ENCODE results near the gene DEAF1. TPM values are rescaled to one million over a fixed set of nuclear protein-coding genes. Genes with fewer than 3 reads are reported as not detected.

Gene DEAF1
- total and polyA plus RNA-seq, 2 of the 13 experiments (the other 11 are each of a cell fraction or from before 2014, with no cell fraction given) = 22.3 to 29.6 TPM

- TF ChIP-seq SMARCE1 (IDR thresholded peaks at IDR 0.05; ENCODE audit: borderline replicate concordance) = no peak
- TF ChIP-seq, protein P1, sequence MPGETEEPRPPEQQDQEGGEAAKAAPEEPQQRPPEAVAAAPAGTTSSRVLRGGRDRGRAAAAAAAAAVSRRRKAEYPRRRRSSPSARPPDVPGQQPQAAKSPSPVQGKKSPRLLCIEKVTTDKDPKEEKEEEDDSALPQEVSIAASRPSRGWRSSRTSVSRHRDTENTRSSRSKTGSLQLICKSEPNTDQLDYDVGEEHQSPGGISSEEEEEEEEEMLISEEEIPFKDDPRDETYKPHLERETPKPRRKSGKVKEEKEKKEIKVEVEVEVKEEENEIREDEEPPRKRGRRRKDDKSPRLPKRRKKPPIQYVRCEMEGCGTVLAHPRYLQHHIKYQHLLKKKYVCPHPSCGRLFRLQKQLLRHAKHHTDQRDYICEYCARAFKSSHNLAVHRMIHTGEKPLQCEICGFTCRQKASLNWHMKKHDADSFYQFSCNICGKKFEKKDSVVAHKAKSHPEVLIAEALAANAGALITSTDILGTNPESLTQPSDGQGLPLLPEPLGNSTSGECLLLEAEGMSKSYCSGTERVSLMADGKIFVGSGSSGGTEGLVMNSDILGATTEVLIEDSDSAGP (CRISPR knock-in tag; IDR thresholded peaks at IDR 0.05; ENCODE audit: borderline replicate concordance) = no peak
- TF ChIP-seq PCBP1 (IDR thresholded peaks at IDR 0.05; ENCODE audit: borderline replicate concordance, low read depth, low read length) = 0 out of 2 replicates have a peak, but pooled peaks have one; percentile 15
- TF ChIP-seq ZNF674 (CRISPR knock-in tag; IDR thresholded peaks at IDR 0.05; ENCODE audit: low read depth) = no peak
- peak in 1 of 2 experiments; percentile 30; a peak in 1 of 4 replicates for TF ChIP-seq POLR2A (IDR thresholded peaks at IDR 0.05; ENCODE audit: insufficient read depth in 1 of 2, low read depth in 2 of 2, low read length in 2 of 2)
- TF ChIP-seq ZHX2 (IDR thresholded peaks at IDR 0.05; ENCODE audit: low read depth) = no peak
- no peak for TF ChIP-seq ZHX2 (CRISPR knock-in tag; IDR thresholded peaks at IDR 0.05; ENCODE audit: borderline replicate concordance)
- TF ChIP-seq AKAP8 (CRISPR knock-in tag; IDR thresholded peaks at IDR 0.05) = 0 out of 2 replicates have a peak, but pooled peaks have one; percentile 13
These were observed 54.9 kb downstream of the DEAF1 start (continued) for GRCh38 chr11:640021-640706.
